DMS53 treated with DMSO at 0.1 percent for 48 hours (cell line): ENCODE results near the gene TMIE.

Source experiments
- DNase-seq: peaks from one replicate; lab custom pipeline; 2025; ENCODE audit not compliant: unreplicated experiment; lab: John Stamatoyannopoulos, UW

The TMIE gene

GRCh38 chr3:46756642-46757041, 55.5 kb downstream of the TMIE start:
- no peak for DNase-seq

DNA sequence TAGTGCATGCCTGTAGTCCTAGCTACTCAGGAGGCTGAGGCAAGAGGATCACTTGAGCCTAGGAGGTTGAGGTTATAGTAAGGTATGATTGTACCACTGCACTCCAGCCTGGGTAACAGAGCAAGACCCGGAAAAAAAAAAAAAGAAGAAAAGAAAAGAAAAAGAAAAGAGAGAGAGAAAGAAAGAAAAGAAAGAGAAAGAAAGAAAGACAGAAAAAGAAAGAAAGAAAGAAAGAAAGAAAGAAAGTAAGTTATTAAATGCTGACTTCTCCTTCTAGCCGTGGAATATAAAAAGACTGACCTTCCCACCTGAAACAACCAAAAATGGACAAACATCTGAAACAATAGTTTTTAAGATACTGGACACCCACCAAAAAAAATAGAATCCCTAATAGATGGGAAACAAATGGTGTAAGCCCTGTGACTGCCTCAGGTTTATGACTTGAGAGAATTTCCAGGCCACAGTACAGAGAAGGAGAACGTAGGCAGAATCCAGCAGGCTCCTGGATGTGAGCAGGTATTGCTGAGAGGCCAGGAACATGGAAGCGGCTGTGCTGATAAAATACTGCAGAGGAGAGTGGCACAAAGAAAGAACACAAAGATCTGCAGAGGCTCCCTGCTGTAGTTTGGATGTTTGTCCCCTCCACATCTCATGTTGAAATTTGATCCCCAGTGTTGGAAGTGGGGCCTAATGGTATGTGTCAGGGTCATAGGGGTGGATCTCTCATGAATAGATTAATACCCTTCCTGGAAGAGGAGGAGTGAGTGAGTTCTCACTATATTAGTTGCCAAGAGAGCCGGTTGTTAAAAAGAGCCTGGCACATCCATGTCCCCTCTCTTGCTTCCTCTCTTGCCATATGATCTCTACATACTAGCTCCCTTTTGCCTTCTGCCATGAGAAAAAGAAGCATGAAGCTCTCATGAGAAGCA, 58.3 kb downstream of the TMIE start:
- no peak for DNase-seq
